ENCODE measurements around the gene IKZF3.
"Not testable (repeated sequence)": the region's sequence is repeated elsewhere in the genome, so short reads cannot be mapped to it uniquely, and the experiment has no call there.

IKZF3 gene

DNA sequence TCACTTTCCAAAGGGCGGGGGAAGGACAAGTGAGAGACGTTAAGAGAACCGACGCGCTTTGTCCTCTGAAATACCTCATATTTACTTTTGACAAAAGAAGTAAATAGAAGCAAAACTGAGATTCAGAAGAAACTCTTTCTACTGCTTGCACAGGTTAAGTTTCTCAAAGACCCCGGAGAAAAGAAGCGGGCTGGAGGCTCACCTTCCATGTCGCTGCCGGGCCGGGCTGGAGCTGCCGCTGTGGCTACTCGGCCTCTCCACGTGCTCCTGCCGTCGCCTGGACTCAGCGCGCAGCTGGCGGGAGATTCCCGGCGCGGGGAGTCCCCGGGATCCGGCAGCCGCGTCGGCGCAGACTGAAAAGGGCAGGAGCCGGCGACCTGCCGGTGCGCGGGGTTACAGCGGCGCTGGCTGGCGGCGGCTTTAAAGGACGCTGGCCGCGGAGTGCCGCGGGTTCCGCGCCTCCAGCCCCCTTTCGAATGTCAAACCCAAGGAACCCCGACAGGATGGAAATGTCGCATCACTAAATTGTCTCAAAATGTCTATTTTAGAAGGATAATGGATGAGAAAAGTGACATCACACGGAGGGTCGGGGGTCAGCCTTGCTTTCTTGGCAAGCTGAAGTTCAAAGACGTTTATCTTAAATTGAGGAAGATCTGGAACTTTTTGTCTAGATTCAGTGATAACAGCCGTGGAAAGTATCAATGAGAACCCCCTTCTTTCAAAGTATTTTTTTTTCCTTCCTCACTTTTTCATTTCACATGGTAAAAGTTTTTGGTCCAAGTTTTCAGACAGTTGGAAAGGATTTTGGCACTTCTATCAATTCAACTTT, at the start of gene IKZF3:
Gene IKZF3 (minus strand): TSS at position 395 of the 829 bp plus-strand sequence. CDS start 186 bp downstream, at position 209.
- H3K4me3 ChIP-seq (ENCODE audit: low read depth, low read length), result peak within 1 kb of the TSS; percentile 45

GRCh38 chr17:39908789-39909352, 44.8 kb upstream of the IKZF3 start:
- no peak for DNase-seq (ENCODE audit: low read depth)
- TF ChIP-seq, protein P1, sequence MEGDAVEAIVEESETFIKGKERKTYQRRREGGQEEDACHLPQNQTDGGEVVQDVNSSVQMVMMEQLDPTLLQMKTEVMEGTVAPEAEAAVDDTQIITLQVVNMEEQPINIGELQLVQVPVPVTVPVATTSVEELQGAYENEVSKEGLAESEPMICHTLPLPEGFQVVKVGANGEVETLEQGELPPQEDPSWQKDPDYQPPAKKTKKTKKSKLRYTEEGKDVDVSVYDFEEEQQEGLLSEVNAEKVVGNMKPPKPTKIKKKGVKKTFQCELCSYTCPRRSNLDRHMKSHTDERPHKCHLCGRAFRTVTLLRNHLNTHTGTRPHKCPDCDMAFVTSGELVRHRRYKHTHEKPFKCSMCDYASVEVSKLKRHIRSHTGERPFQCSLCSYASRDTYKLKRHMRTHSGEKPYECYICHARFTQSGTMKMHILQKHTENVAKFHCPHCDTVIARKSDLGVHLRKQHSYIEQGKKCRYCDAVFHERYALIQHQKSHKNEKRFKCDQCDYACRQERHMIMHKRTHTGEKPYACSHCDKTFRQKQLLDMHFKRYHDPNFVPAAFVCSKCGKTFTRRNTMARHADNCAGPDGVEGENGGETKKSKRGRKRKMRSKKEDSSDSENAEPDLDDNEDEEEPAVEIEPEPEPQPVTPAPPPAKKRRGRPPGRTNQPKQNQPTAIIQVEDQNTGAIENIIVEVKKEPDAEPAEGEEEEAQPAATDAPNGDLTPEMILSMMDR (IDR thresholded peaks at IDR 0.05; ENCODE audit: control insufficient read depth, extremely low read depth, insufficient read depth), result no peak
- no peak overlapping the region for H3K4me3 ChIP-seq (ENCODE audit: low read depth, low read length)

More for the DNA sequence above, at the start of gene IKZF3:
- TF ChIP-seq, protein P1 (IDR thresholded peaks at IDR 0.05; ENCODE audit: control insufficient read depth, extremely low read depth, insufficient read depth), result peak; percentile 71
- peak; percentile 50 for DNase-seq (ENCODE audit: low read depth)

- TF ChIP-seq, protein P1 (IDR thresholded peaks at IDR 0.05; ENCODE audit: control insufficient read depth, extremely low read depth, insufficient read depth), result no peak
Measured at GRCh38 chr17:39904990-39905288, 40.8 kb upstream of the IKZF3 start.

GRCh38 chr17:39903158-39903884, 39.2 kb upstream of the IKZF3 start:
- TF ChIP-seq, protein P1 (IDR thresholded peaks at IDR 0.05; ENCODE audit: control insufficient read depth, extremely low read depth, insufficient read depth), result no peak
- no peak overlapping the region for H3K4me3 ChIP-seq (ENCODE audit: low read depth, low read length)
- no peak for DNase-seq (ENCODE audit: low read depth)

More at GRCh38 chr17:39904990-39905288, 40.8 kb upstream of the IKZF3 start:
- DNase-seq (ENCODE audit: low read depth), result no peak
- H3K4me3 ChIP-seq (ENCODE audit: low read depth, low read length), result no peak overlapping the region

- not testable (repeated sequence) for H3K4me3 ChIP-seq (ENCODE audit: low read depth, low read length); DNase-seq (ENCODE audit: low read depth)
Measured at GRCh38 chr17:39902027-39902426, 37.9 kb upstream of the IKZF3 start.

DNA sequence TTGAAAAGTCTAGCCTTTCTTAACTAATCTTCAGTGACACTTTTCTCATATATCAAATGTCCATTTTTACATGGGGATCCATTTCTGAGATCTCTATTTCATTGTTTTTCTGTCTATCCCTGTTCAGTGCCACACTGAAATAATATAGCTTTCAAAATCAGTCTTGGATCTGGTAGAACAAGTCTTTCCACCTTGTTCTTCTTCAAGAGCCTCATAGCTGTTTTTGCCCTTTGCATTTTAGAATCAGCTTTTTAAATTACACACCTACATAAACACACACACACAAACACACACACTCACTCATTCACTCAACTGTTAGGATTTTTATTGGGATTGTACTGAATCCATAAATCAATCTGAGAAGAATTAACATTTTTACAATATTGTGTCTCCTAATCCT, 35.1 kb upstream of the IKZF3 start:
- TF ChIP-seq, protein P1 (IDR thresholded peaks at IDR 0.05; ENCODE audit: control insufficient read depth, extremely low read depth, insufficient read depth), result no peak
- no peak overlapping the region for H3K4me3 ChIP-seq (ENCODE audit: low read depth, low read length)
- DNase-seq (ENCODE audit: low read depth), result peak; percentile 3

- no peak for DNase-seq (ENCODE audit: low read depth)
Measured at GRCh38 chr17:39898088-39898487, 34.0 kb upstream of the IKZF3 start.

More at GRCh38 chr17:39898088-39898487, 34.0 kb upstream of the IKZF3 start:
- H3K4me3 ChIP-seq (ENCODE audit: low read depth, low read length), result no peak overlapping the region
- TF ChIP-seq, protein P1 (IDR thresholded peaks at IDR 0.05; ENCODE audit: control insufficient read depth, extremely low read depth, insufficient read depth), result no peak

Data from LNCaP clone FGC (cell line).